H1 (cell line): ENCODE results near the gene ADD1. TPM values are rescaled to one million over a fixed set of nuclear protein-coding genes. Genes with fewer than 3 reads are reported as not detected.

ENCODE experiments used
- CHD7 ChIP-seq: fragments of 300-600 bp; sonication (generic); IDR thresholded peaks from 2 replicates; pipeline ENCODE4 v1.7.1; 2012; ENCODE audit warnings: low read length, moderate library complexity, mild to moderate bottlenecking, inconsistent platforms; ENCODE audit not compliant: insufficient replicate concordance
- NANOG ChIP-seq: IDR thresholded peaks from 2 replicates; pipeline ENCODE4 v1.6.1; 2011; ENCODE audit warnings: low read length, low read depth, mild to moderate bottlenecking, inconsistent platforms; ENCODE audit not compliant: insufficient read depth, poor library complexity, severe bottlenecking
- PHF8 ChIP-seq: fragments of 200-600 bp; sonication (generic); conservative IDR thresholded peaks from 2 replicates; pipeline ENCODE4 v1.7.1; 2012; ENCODE audit warnings: low read depth, mild to moderate bottlenecking, inconsistent platforms, low read length, moderate library complexity
- POLR2A ChIP-seq, 2 experiments: IDR thresholded peaks; 1 replicate in 1 of 2; 2 replicates in 1 of 2; pipeline ENCODE4 v1.6.1; 2011; ENCODE audit warnings: low read depth in 2 of 2, low read length in 2 of 2, mild to moderate bottlenecking in 2 of 2; ENCODE audit errors: control extremely low read depth in 1 of 2
- RNF2 ChIP-seq: fragments of 200-900, 300-1000 bp; sonication (generic); IDR thresholded peaks from 2 replicates; pipeline ENCODE4 v1.7.1; 2016; ENCODE audit warnings: borderline replicate concordance, low read depth, mild to moderate bottlenecking, antibody characterized with exemption, low read length; ENCODE audit not compliant: poor library complexity, severe bottlenecking; ENCODE audit errors: missing control alignments
- SP4 ChIP-seq: IDR thresholded peaks from 2 replicates; pipeline ENCODE4 v1.6.1; 2012; ENCODE audit warnings: low read length, inconsistent platforms
- SRF ChIP-seq: IDR thresholded peaks from 2 replicates; pipeline ENCODE4 v1.6.1; 2011; ENCODE audit warnings: mild to moderate bottlenecking, low read depth, low read length, moderate library complexity
- YY1 ChIP-seq: IDR thresholded peaks from 2 replicates; pipeline ENCODE4 v1.6.1; 2011; ENCODE audit warnings: low read depth, mild to moderate bottlenecking, low read length
- ZNF274 ChIP-seq: IDR thresholded peaks from 2 replicates; pipeline ENCODE4 v1.7.0; 2012; ENCODE audit warnings: low read length, borderline replicate concordance; ENCODE audit errors: extremely low read depth
- polyA plus RNA-seq, 7 experiments: library from polyadenylated mRNA; depleted of rRNA in 3 of 7; stranded (reverse) in 5 of 7; unstranded in 2 of 7; fragments of >200 nt in 5 of 7; fragments of 200-250 nt in 2 of 7; gene quantifications; 1 replicate in 5 of 7; 2 replicates in 1 of 7; 4 replicates in 1 of 7; pipeline versions ENCODE4 v1.2.1 to v1.2.3, GENCODE V29; 2011 to 2013; ENCODE audit warnings: missing spikeins in 2 of 7, mixed read lengths in 2 of 7
- total RNA-seq: library from RNA; stranded (reverse); fragmentation: NEBNext Ultra II Directional; extraction: Animal tissue kit (Norgen Biotek cat#: 25700); gene quantifications from 2 replicates; pipeline ENCODE4 v1.2.1, GENCODE V29; 2021
- TF ChIP-seq, protein P1 (sequence below): IDR thresholded peaks from 2 replicates; pipeline ENCODE4 v1.6.1; 2012; ENCODE audit warnings: inconsistent platforms

Gene ADD1
- total and polyA plus RNA-seq, 2 of the 8 experiments (the other 6 are each of a cell fraction or from before 2014, with no cell fraction given): 113 to 143 TPM

GRCh38 chr4:2843263-2843940 is at the start of gene ADD1 (continued):
- TF ChIP-seq CHD7: no peak
- TF ChIP-seq, protein P1, sequence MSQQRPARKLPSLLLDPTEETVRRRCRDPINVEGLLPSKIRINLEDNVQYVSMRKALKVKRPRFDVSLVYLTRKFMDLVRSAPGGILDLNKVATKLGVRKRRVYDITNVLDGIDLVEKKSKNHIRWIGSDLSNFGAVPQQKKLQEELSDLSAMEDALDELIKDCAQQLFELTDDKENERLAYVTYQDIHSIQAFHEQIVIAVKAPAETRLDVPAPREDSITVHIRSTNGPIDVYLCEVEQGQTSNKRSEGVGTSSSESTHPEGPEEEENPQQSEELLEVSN: no peak
- no peak for TF ChIP-seq YY1
- TF ChIP-seq RNF2: no peak
- peak; percentile 74 for TF ChIP-seq PHF8
- TF ChIP-seq SP4: no peak
- peak; percentile 35 to 72 for TF ChIP-seq POLR2A (IDR thresholded peaks at IDR 0.05; ENCODE audit: control extremely low read depth in 1 of 2, low read depth in 2 of 2, low read length in 2 of 2)
- TF ChIP-seq ZNF274: no peak
- no peak for TF ChIP-seq SRF
- TF ChIP-seq NANOG: no peak
